Measurements from ENCODE around the gene NEDD8.
A peak's percentile ranks its signal among the peaks of the same experiment; 100 is the strongest.

NEDD8 gene

GRCh38 chr14:24232121-24232644, at the start of gene NEDD8:
NEDD8 (minus strand) TSS chr14:24232367; CDS start chr14:24232267, 100 bp downstream.
- DNase-seq (ENCODE audit: low spot score): peak; percentile 83

GRCh38 chr14:24281636-24282035, 49.5 kb upstream of the NEDD8 start:
- no peak for DNase-seq (ENCODE audit: low spot score)

- no peak for DNase-seq (ENCODE audit: low spot score)
Observed at GRCh38 chr14:24280797-24281460, 48.8 kb upstream of the NEDD8 start.

GRCh38 chr14:24279301-24280186, 47.4 kb upstream of the NEDD8 start:
- DNase-seq (ENCODE audit: low spot score): no peak

GRCh38 chr14:24278424-24278823, 46.3 kb upstream of the NEDD8 start:
- DNase-seq (ENCODE audit: low spot score): no peak

- DNase-seq (ENCODE audit: low spot score): no peak
Observed at GRCh38 chr14:24277606-24278321, 45.6 kb upstream of the NEDD8 start.

GRCh38 chr14:24277071-24277470, 44.9 kb upstream of the NEDD8 start:
- DNase-seq (ENCODE audit: low spot score): no peak

- no peak for DNase-seq (ENCODE audit: low spot score)
Observed at GRCh38 chr14:24274101-24274543, 42.0 kb upstream of the NEDD8 start.

- no peak for DNase-seq (ENCODE audit: low spot score)
Observed at GRCh38 chr14:24273422-24273998, 41.3 kb upstream of the NEDD8 start.

GRCh38 chr14:24272467-24272866, 40.3 kb upstream of the NEDD8 start:
- no peak for DNase-seq (ENCODE audit: low spot score)

- DNase-seq (ENCODE audit: low spot score): no peak
Observed at GRCh38 chr14:24271834-24272263, 39.7 kb upstream of the NEDD8 start.

GRCh38 chr14:24271134-24271833, 39.1 kb upstream of the NEDD8 start, which contains the start of gene RABGGTA:
RABGGTA (minus strand) TSS chr14:24271597; CDS start chr14:24271115, 482 bp downstream.
- DNase-seq (ENCODE audit: low spot score): peak; percentile 94

- no peak for DNase-seq (ENCODE audit: low spot score)
Observed at GRCh38 chr14:24270537-24271133, 38.5 kb upstream of the NEDD8 start.

- DNase-seq (ENCODE audit: low spot score): no peak
Observed at GRCh38 chr14:24269910-24270536, 37.9 kb upstream of the NEDD8 start.

- DNase-seq (ENCODE audit: low spot score): no peak
Observed at GRCh38 chr14:24269368-24269767, 37.2 kb upstream of the NEDD8 start.

GRCh38 chr14:24268225-24268624, 36.1 kb upstream of the NEDD8 start:
- no peak for DNase-seq (ENCODE audit: low spot score)

GRCh38 chr14:24267516-24267915, 35.3 kb upstream of the NEDD8 start:
- no peak for DNase-seq (ENCODE audit: low spot score)

GRCh38 chr14:24266344-24267244, 34.4 kb upstream of the NEDD8 start:
- DNase-seq (ENCODE audit: low spot score): no peak

GRCh38 chr14:24264298-24264697, 32.1 kb upstream of the NEDD8 start:
- DNase-seq (ENCODE audit: low spot score): no peak
